ENCODE results near the gene PRPH.

DNA sequence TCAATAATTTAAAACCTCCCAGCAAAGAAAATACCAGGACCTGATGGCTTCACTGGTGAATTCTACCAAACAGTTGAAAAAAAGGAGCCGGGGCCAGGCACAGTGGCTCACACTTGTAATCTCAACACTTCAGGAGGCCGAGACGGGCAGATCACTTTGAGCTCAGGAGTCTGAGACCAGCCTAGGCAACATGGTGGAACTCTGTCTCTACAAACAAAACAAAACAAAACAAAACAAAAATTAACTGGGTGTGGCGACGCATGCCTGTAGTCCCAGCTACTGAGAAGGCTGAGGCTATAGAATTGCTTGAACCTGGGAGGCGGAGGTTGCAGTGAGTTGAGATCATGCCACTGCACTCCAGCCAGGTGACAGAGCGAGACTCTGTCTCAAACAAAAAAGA lies 14.4 kb downstream of the PRPH start:
- TF ChIP-seq, protein P1, sequence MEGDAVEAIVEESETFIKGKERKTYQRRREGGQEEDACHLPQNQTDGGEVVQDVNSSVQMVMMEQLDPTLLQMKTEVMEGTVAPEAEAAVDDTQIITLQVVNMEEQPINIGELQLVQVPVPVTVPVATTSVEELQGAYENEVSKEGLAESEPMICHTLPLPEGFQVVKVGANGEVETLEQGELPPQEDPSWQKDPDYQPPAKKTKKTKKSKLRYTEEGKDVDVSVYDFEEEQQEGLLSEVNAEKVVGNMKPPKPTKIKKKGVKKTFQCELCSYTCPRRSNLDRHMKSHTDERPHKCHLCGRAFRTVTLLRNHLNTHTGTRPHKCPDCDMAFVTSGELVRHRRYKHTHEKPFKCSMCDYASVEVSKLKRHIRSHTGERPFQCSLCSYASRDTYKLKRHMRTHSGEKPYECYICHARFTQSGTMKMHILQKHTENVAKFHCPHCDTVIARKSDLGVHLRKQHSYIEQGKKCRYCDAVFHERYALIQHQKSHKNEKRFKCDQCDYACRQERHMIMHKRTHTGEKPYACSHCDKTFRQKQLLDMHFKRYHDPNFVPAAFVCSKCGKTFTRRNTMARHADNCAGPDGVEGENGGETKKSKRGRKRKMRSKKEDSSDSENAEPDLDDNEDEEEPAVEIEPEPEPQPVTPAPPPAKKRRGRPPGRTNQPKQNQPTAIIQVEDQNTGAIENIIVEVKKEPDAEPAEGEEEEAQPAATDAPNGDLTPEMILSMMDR (IDR thresholded peaks at IDR 0.05): no peak
- TF ChIP-seq EP300 (IDR thresholded peaks at IDR 0.05) (no peak), POLR2A (IDR thresholded peaks at IDR 0.05) (no peak)
